Adrenal gland (tissue), 12 donors: ENCODE data around the gene TMA7B. TPM values are rescaled to one million over a fixed set of nuclear protein-coding genes. Genes with fewer than 3 reads are reported as not detected.

Source experiments
- DNase-seq, 7 donors: peaks; one replicate each; pipeline ENCODE4 v3.0.0-alpha.2; 2019 to 2020
- H3K27ac ChIP-seq, 5 donors: fragments of 200-600 bp; sonication (generic) in 4 of 5; 1 replicate in 3 of 5; 2 replicates in 2 of 5; pipeline versions ENCODE4 v1.5.1 to v1.8.0; 2016 to 2020; ENCODE audit warnings: mild to moderate bottlenecking in 1 of 5
- H3K27me3 ChIP-seq: fragments of 200-600 bp; 2 replicates; pipeline ENCODE4 v1.8.0; 2021
- H3K36me3 ChIP-seq, 2 donors: fragments of 200-600 bp; replicated peaks in 1 of 2; 1 replicate in 1 of 2; 2 replicates in 1 of 2; pipeline versions ENCODE4 v1.5.1 to v1.8.0; 2018 to 2022
- H3K4me1 ChIP-seq, 2 donors: fragments of 200-600 bp; replicated peaks in 1 of 2; 1 replicate in 1 of 2; 2 replicates in 1 of 2; pipeline versions ENCODE4 v1.5.1 to v1.8.0; 2018 to 2021
- H3K4me3 ChIP-seq, 4 donors: fragments of 200-600 bp; sonication (generic) in 3 of 4; one replicate each; pipeline ENCODE4 v1.5.1; 2016 to 2018
- H3K9me3 ChIP-seq, 3 donors: fragments of 200-600 bp; sonication (generic) in 1 of 3; replicated peaks in 1 of 3; 1 replicate in 2 of 3; 2 replicates in 1 of 3; pipeline versions ENCODE4 v1.5.1 to v1.8.0; 2016 to 2021
- POLR2A ChIP-seq, 2 donors: fragments of 450-650 bp; IDR thresholded peaks; one replicate each; pipeline ENCODE4 v1.6.1; 2017; ENCODE audit warnings: antibody characterized with exemption in 2 of 2, mild to moderate bottlenecking in 2 of 2, moderate library complexity in 1 of 2
- WGBS, 4 donors: extraction: QIAGEN DNeasy Blood & Tissue Kit in 2 of 4; methylation state at CpG; one replicate each; pipeline versions ENCODE4 v1.1.5 to v1.1.7; 2013 to 2017; 5-methylcytosine and 5-hydroxymethylcytosine counted together
- intact Hi-C, 2 donors: fragments of 100-400 bp; cut with DNase I; formaldehyde crosslinking; loops; one replicate each; pipeline versions ENCODE4 v1.14.1 to v1.15.0; 2022 to 2023
- polyA plus RNA-seq, 3 donors: library from polyadenylated mRNA; stranded (reverse); fragments of 200-250 nt in 2 of 3; fragments of 350-450 nt in 1 of 3; fragmentation: Illumina TruSeq in 1 of 3; extraction: RNeasy Lipid Tissue Mini Kit (QIAGEN cat#74804) in 1 of 3; gene quantifications; one replicate each; pipeline ENCODE4 v1.2.3, GENCODE V29; 2013 to 2014
- total RNA-seq, 9 donors: library from RNA; depleted of rRNA in 4 of 9; stranded (reverse); fragments of >200 nt in 4 of 9; fragments of 120-200 nt in 1 of 9; fragmentation: NEBNext Ultra II Directional in 1 of 9; extraction: Animal tissue kit (Norgen Biotek cat#: 25700) in 1 of 9; gene quantifications; one replicate each; pipeline versions ENCODE4 v1.1.0 to v1.2.4, GENCODE V29; 2013 to 2023
- TF ChIP-seq, protein P1 (sequence below), 6 experiments: fragments of 450-650 bp in 4 of 6; fragments of 200-600 bp in 2 of 6; sonication (generic) in 1 of 6; IDR thresholded peaks; 1 replicate in 5 of 6; 2 replicates in 1 of 6; pipeline versions ENCODE4 v1.5.1 to v1.8.0; 2016 to 2021; ENCODE audit warnings: antibody characterized with exemption in 6 of 6, mild to moderate bottlenecking in 2 of 6, moderate library complexity in 1 of 6
- donor health status: healthy with polysubstance abuse.
- donor health status: Bipolar disorder and iron deficiency.
- donor health status: DM: yes; HTN: yes; CAD: no.
- donor health status: DM: no; HTN: no; CAD: no.
- donor health status: DM: no; HTN: no; CAD: no.
- donor health status: DM: yes; HTN: yes; CAD: no.

TMA7B gene
- total and polyA plus RNA-seq, 12 donors: 0.07 TPM; not detected in 11

DNA sequence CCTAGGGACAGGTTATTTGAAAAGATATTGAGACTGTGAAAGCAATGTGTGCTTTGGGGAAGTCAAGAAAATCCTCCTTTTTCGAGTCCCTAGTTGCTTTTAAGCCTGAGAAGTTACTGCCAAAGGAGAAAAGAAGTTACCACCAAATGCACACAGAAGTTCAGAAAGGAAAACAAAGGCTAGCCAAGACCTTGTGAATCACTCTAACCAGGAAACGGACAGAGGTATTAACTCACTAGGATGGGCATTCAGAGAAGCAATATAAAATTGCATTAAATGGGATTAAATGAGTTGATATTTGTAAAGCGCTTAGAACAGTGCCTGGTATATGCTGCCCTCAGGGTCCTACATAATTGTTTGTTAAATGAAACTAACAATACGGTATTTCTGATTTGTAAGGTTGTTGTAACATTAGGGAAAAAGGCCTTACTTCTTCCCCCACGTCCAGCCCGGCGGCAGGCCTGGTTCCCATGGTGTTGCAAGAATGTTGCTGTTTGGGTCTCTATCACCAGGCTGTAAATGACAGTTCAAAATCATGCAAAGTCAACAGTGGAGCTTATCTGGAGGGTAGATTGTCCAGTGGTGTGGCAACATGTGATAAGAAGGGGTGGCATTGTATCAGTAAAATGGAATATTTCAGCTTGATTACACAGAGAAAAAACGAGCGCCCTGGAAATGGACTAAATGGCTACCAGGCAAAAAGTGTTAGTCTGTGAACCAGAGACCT, 7.1 kb downstream of the TMA7B start:
- intact Hi-C loops: no loop called here
- peaks cover 5% of the 10 kb centered on the region for H3K27me3 ChIP-seq
- H3K9me3 ChIP-seq: no peaks in the 10 kb centered on the region
- H3K27ac ChIP-seq: no peak overlapping the region
- whole genome bisulfite sequencing, 4 donors: 71 to 77% (median 76%) methylated on average over 9 of the region's 9 CpGs
- H3K4me3 ChIP-seq: no peak overlapping the region
- TF ChIP-seq POLR2A (IDR thresholded peaks at IDR 0.05): no peak
- TF ChIP-seq, protein P1, sequence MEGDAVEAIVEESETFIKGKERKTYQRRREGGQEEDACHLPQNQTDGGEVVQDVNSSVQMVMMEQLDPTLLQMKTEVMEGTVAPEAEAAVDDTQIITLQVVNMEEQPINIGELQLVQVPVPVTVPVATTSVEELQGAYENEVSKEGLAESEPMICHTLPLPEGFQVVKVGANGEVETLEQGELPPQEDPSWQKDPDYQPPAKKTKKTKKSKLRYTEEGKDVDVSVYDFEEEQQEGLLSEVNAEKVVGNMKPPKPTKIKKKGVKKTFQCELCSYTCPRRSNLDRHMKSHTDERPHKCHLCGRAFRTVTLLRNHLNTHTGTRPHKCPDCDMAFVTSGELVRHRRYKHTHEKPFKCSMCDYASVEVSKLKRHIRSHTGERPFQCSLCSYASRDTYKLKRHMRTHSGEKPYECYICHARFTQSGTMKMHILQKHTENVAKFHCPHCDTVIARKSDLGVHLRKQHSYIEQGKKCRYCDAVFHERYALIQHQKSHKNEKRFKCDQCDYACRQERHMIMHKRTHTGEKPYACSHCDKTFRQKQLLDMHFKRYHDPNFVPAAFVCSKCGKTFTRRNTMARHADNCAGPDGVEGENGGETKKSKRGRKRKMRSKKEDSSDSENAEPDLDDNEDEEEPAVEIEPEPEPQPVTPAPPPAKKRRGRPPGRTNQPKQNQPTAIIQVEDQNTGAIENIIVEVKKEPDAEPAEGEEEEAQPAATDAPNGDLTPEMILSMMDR (IDR thresholded peaks at IDR 0.05): no peak
- H3K36me3 ChIP-seq: no peaks in the 10 kb centered on the region
- DNase-seq: no peak
- no peaks in the 10 kb centered on the region for H3K4me1 ChIP-seq

DNA sequence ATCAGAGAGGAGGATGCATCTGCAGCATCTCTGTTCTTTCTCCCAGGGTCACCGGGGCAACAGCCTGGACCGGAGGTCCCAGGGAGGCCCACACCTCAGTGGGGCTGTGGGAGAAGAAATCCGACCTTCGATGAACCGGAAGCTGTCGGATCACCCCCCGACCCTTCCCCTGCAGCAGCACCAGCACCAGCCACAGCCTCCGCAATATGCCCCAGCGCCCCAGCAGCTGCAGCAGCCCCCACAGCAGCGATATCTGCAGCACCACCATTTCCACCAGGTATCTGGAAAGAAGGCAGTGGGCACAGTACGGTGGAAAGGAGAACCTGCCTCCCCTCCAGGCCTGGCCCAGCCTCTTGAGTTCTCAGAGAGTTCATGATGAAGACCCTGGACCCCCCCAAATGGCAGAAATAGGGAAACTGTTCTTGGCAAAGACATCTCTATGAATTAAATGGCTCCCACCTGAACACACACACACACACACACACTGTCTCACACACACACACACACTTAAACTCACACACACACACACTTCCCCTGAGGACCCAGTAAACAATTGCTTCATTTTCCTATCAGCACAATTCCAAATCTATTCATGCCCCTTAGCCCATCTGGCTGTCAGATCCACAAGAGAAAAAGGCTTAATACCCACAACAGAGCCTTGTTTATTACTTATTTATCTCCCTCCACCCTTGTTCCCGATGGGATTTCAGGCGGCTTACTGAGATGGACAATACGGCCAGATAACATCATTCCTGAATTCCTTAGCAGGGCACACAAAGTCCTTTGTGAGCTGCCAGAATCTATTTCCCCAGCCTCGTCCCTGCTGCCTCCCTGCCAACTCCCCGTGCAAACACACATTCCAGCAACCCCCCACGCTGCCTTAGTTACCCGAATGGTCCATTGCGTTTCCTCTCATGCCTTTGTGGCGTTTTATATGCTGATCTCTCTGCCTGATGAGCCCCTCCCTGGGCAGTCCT, 8.1 kb downstream of the TMA7B start:
- Histone ChIP-seq H3K4me1 (no peaks in the 10 kb centered on the region), H3K4me3 (no peak overlapping the region), H3K36me3 (no peaks in the 10 kb centered on the region), H3K27me3 (peaks cover 5% of the 10 kb centered on the region), H3K27ac (peak overlapping the region in 1 of 5 donors; percentile 34), H3K9me3 (no peaks in the 10 kb centered on the region)
- intact Hi-C loops: no loop called here
- TF ChIP-seq, protein P1 (IDR thresholded peaks at IDR 0.05): no peak
- no peak for TF ChIP-seq POLR2A (IDR thresholded peaks at IDR 0.05)
- WGBS, 4 donors: 58 to 69% (median 67%) methylated on average over 15 to 20 of the region's 20 CpGs
- peak in 1 of 7 donors; percentile 23 for DNase-seq

DNA sequence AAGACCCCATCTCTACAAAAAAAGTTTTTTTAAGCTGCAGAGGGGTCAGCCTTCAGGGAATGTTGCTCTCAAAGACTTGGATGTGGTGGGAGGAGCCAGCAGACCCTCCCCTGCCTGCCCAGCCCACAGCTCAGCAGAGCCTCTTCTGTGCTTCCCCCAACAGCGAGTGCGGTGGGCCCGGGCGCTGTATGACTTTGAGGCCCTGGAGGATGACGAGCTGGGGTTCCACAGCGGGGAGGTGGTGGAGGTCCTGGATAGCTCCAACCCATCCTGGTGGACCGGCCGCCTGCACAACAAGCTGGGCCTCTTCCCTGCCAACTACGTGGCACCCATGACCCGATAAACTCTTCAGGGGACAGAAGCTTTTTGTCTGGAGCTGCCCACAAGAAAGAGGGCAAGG, 10.5 kb downstream of the TMA7B start:
- TF ChIP-seq, protein P1 (IDR thresholded peaks at IDR 0.05): no peak
- no peak for TF ChIP-seq POLR2A (IDR thresholded peaks at IDR 0.05)
- WGBS, 4 donors: 92 to 99% (median 95%) methylated on average over 9 to 10 of the region's 10 CpGs
- Histone ChIP-seq H3K4me3 (no peak overlapping the region), H3K27ac (no peak overlapping the region), H3K36me3 (no peaks in the 10 kb centered on the region), H3K9me3 (no peaks in the 10 kb centered on the region), H3K4me1 (no peaks in the 10 kb centered on the region), H3K27me3 (peaks cover 12% of the 10 kb centered on the region)
- intact Hi-C loops: no loop called here
- no peak for DNase-seq

DNA sequence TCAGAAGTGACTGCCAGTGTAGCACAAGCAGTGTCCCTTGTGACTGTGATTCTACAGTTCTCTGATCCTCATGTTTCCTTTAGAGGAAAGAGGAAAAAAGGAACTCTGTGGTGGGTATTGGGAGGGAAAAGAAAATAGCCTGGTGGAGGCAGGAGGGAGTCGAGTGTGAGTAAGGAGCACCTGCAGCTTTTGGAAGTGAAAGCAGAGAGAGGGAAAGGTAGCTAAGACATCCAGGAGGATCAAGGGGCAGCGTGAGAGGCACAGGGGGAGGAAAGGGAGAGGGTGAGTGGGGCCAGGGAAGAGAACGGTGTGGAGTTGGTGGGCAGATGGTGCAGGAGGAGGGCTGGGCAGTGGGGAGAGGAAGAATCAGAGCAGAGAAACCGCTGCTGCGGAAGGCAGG, 12.4 kb downstream of the TMA7B start:
- intact Hi-C loops: no loop called here
- Histone ChIP-seq H3K36me3 (no peaks in the 10 kb centered on the region), H3K9me3 (no peaks in the 10 kb centered on the region), H3K4me3 (no peak overlapping the region), H3K4me1 (no peaks in the 10 kb centered on the region), H3K27ac (no peak overlapping the region), H3K27me3 (peaks cover 22% of the 10 kb centered on the region)
- TF ChIP-seq POLR2A (IDR thresholded peaks at IDR 0.05): no peak
- TF ChIP-seq, protein P1 (IDR thresholded peaks at IDR 0.05): no peak
- WGBS, 4 donors: 55 to 73% (median 57%) methylated on average over 5 of the region's 5 CpGs
- no peak for DNase-seq
